HEK293 (cell line): Measurements from ENCODE around the gene PKN1.

ENCODE experiments used
- CTCF ChIA-PET: fragments of 350-600 bp; formaldehyde crosslinking; extraction: SDS; loops from one replicate; lab custom pipeline; 2021; ENCODE audit warnings: antibody characterized with exemption; lab: Yijun Ruan, JAX
- POLR2A ChIA-PET: fragments of 300-600 bp; formaldehyde crosslinking; extraction: SDS; loops from one replicate; lab custom pipeline; 2020; ENCODE audit warnings: antibody characterized with exemption, inconsistent platforms; lab: Yijun Ruan, JAX
- H3K27ac ChIP-seq: fragments of 200-500 bp; sonication (Bioruptor generic); 2 replicates; pipeline ENCODE4 v1.5.1; 2014; ENCODE audit warnings: low read depth, low read length, control low read depth, inconsistent platforms; ENCODE audit errors: extremely low read depth
- H3K36me3 ChIP-seq, 2 experiments: fragments of 200-500 bp in 1 of 2; sonication (Bioruptor generic) in 1 of 2; 1 replicate in 1 of 2; 2 replicates in 1 of 2; pipeline ENCODE4 v1.5.1; 2014 to 2017; ENCODE audit warnings: inconsistent platforms in 2 of 2, low read length in 2 of 2; ENCODE audit not compliant: control insufficient read depth in 2 of 2, insufficient read depth in 1 of 2
- H3K4me1 ChIP-seq: fragments of 200-500 bp; sonication (Bioruptor generic); 2 replicates; pipeline ENCODE4 v1.5.1; 2014; ENCODE audit warnings: mild to moderate bottlenecking, low read length, inconsistent platforms; ENCODE audit not compliant: control insufficient read depth, insufficient read depth
- H3K4me3 ChIP-seq: 2 replicates; pipeline ENCODE4 v1.5.1; 2011; ENCODE audit warnings: low read depth, mild to moderate bottlenecking, control low read depth, low read length, moderate library complexity
- H3K9me3 ChIP-seq: fragments of 200-500 bp; sonication (Bioruptor generic); 2 replicates; pipeline ENCODE4 v1.5.1; 2014; ENCODE audit warnings: low read depth, low read length, inconsistent platforms; ENCODE audit not compliant: control insufficient read depth, insufficient read depth
- OVOL3 ChIP-seq: fragments of 450-650 bp; formaldehyde crosslinking; IDR thresholded peaks from 2 replicates; pipeline ENCODE4 v1.5.1; 2016; ENCODE audit warnings: missing biosample characterization, missing genetic modification characterization
- RBAK ChIP-seq: fragments of 450-650 bp; formaldehyde crosslinking; IDR thresholded peaks from 2 replicates; pipeline ENCODE4 v1.5.1; 2016; ENCODE audit warnings: missing biosample characterization, missing genetic modification characterization
- REST ChIP-seq: fragments of 450-650 bp; formaldehyde crosslinking; IDR thresholded peaks from 2 replicates; pipeline ENCODE4 v1.5.1; 2016; ENCODE audit warnings: missing biosample characterization, missing genetic modification characterization
- SCRT2 ChIP-seq: fragments of 450-650 bp; formaldehyde crosslinking; IDR thresholded peaks from 2 replicates; pipeline ENCODE4 v1.5.1; 2016; ENCODE audit warnings: missing biosample characterization, missing genetic modification characterization
- SP3 ChIP-seq: fragments of 450-650 bp; formaldehyde crosslinking; IDR thresholded peaks from 2 replicates; pipeline ENCODE4 v1.5.1; 2016; ENCODE audit warnings: missing biosample characterization, missing genetic modification characterization
- ZBTB11 ChIP-seq: fragments of 450-650 bp; formaldehyde crosslinking; conservative IDR thresholded peaks from 2 replicates; pipeline ENCODE4 v1.5.1; 2016; ENCODE audit warnings: low read depth, missing biosample characterization, missing genetic modification characterization
- ZBTB20 ChIP-seq: fragments of 450-650 bp; formaldehyde crosslinking; IDR thresholded peaks from 2 replicates; pipeline ENCODE4 v1.5.1; 2016; ENCODE audit warnings: missing biosample characterization, missing genetic modification characterization
- ZNF112 ChIP-seq: fragments of 450-650 bp; formaldehyde crosslinking; IDR thresholded peaks from 2 replicates; pipeline ENCODE4 v1.5.0; 2017; ENCODE audit warnings: missing biosample characterization, missing genetic modification characterization
- ZNF138 ChIP-seq: fragments of 450-650 bp; formaldehyde crosslinking; IDR thresholded peaks from 2 replicates; pipeline ENCODE4 v1.5.1; 2016; ENCODE audit warnings: missing biosample characterization, missing genetic modification characterization, borderline replicate concordance
- ZNF302 ChIP-seq: fragments of 450-650 bp; formaldehyde crosslinking; IDR thresholded peaks from 2 replicates; pipeline ENCODE4 v1.5.1; 2016; ENCODE audit warnings: missing biosample characterization, missing genetic modification characterization, low read depth
- ZNF335 ChIP-seq: fragments of 450-650 bp; formaldehyde crosslinking; conservative IDR thresholded peaks from 2 replicates; pipeline ENCODE4 v1.5.1; 2016; ENCODE audit warnings: missing biosample characterization, missing genetic modification characterization
- ZNF423 ChIP-seq: fragments of 450-650 bp; formaldehyde crosslinking; IDR thresholded peaks from 2 replicates; pipeline ENCODE4 v1.5.1; 2016; ENCODE audit warnings: missing biosample characterization, missing genetic modification characterization
- ZNF501 ChIP-seq: fragments of 450-650 bp; formaldehyde crosslinking; IDR thresholded peaks from 2 replicates; pipeline ENCODE4 v1.5.1; 2016; ENCODE audit warnings: missing biosample characterization, missing genetic modification characterization
- ZNF530 ChIP-seq: fragments of 450-650 bp; formaldehyde crosslinking; IDR thresholded peaks from 2 replicates; pipeline ENCODE4 v1.5.1; 2016; ENCODE audit warnings: low read depth, missing biosample characterization, missing genetic modification characterization
- ZNF558 ChIP-seq: fragments of 450-650 bp; formaldehyde crosslinking; IDR thresholded peaks from 2 replicates; pipeline ENCODE4 v1.5.1; 2016; ENCODE audit warnings: missing biosample characterization, missing genetic modification characterization
- ZNF600 ChIP-seq: fragments of 450-650 bp; formaldehyde crosslinking; IDR thresholded peaks from 2 replicates; pipeline ENCODE4 v1.5.1; 2016; ENCODE audit warnings: missing biosample characterization, missing genetic modification characterization
- ZNF621 ChIP-seq: fragments of 450-650 bp; formaldehyde crosslinking; IDR thresholded peaks from 2 replicates; pipeline ENCODE4 v1.5.1; 2017; ENCODE audit warnings: missing biosample characterization, missing genetic modification characterization
- ZNF677 ChIP-seq: fragments of 450-650 bp; IDR thresholded peaks from 2 replicates; pipeline ENCODE4 v1.5.0; 2018; ENCODE audit warnings: missing biosample characterization, mild to moderate bottlenecking, missing genetic modification characterization, moderate library complexity
- ZNF768 ChIP-seq: fragments of 450-650 bp; formaldehyde crosslinking; IDR thresholded peaks from 2 replicates; pipeline ENCODE4 v1.5.1; 2018; ENCODE audit warnings: missing biosample characterization, mild to moderate bottlenecking, missing genetic modification characterization
- ZSCAN16 ChIP-seq: fragments of 450-650 bp; formaldehyde crosslinking; IDR thresholded peaks from 2 replicates; pipeline ENCODE4 v1.5.1; 2016; ENCODE audit warnings: missing biosample characterization, missing genetic modification characterization
- TF ChIP-seq, protein P1 (sequence below): fragments of 450-650 bp; formaldehyde crosslinking; IDR thresholded peaks from 2 replicates; pipeline ENCODE4 v1.5.1; 2017; ENCODE audit warnings: missing biosample characterization, missing genetic modification characterization
- TF ChIP-seq, protein P2 (sequence below): fragments of 450-650 bp; formaldehyde crosslinking; IDR thresholded peaks from 2 replicates; pipeline ENCODE4 v1.5.1; 2016; ENCODE audit warnings: missing biosample characterization, missing genetic modification characterization, borderline replicate concordance

PKN1 gene

GRCh38 chr19:14497228-14497921 lies 64.3 kb downstream of the PKN1 start:
- H3K36me3 ChIP-seq = peaks cover 2 to 9% of the 10 kb centered on the region in 2 experiments; a peak in 2 of 3 replicates
- TF ChIP-seq ZNF501 (tag by site-specific recombination) (no peak), ZBTB20 (peak; percentile 85), ZNF112 (tag by site-specific recombination) (no peak), SCRT2 (tag by site-specific recombination) (peak; percentile 36; the same call in 1 of the 2 replicates), ZNF600 (tag by site-specific recombination) (peak; percentile 27; the same call in 1 of the 2 replicates), ZNF558 (tag by site-specific recombination) (no peak), ZSCAN16 (tag by site-specific recombination) (no peak), ZNF138 (tag by site-specific recombination) (no peak), OVOL3 (no peak), RBAK (tag by site-specific recombination) (no peak), REST (tag by site-specific recombination) (peak; percentile 73), ZNF677 (tag by site-specific recombination) (no peak), ZNF302 (no peak)
- TF ChIP-seq, protein P1, sequence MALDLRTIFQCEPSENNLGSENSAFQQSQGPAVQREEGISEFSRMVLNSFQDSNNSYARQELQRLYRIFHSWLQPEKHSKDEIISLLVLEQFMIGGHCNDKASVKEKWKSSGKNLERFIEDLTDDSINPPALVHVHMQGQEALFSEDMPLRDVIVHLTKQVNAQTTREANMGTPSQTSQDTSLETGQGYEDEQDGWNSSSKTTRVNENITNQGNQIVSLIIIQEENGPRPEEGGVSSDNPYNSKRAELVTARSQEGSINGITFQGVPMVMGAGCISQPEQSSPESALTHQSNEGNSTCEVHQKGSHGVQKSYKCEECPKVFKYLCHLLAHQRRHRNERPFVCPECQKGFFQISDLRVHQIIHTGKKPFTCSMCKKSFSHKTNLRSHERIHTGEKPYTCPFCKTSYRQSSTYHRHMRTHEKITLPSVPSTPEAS (tag by site-specific recombination) = no peak
- TF ChIP-seq, all 188 proteins: peak for 4
- ChIA-PET CTCF (interaction anchor here (0.6 to 3.2 kb wide), 4 partner anchors 9 to 41 kb away, joined by 3 to 23 read pairs (median 4); no protein-coding TSS in a partner anchor), POLR2A (interaction anchor here (1.0 to 3.3 kb wide), 4 partner anchors 8 to 20 kb away, joined by 3 to 45 read pairs (median 7); partner anchors contain the start of gene DNAJB1)
- Histone ChIP-seq H3K27ac (no peak overlapping the region), H3K4me3 (no peak overlapping the region), H3K4me1 (no peaks in the 10 kb centered on the region), H3K9me3 (no peaks in the 10 kb centered on the region)

- POLR2A ChIA-PET = interaction anchor here (1.0 kb wide), 1 partner anchor 15 kb away, joined by 3 read pairs; the partner anchor contains the start of gene DNAJB1
- Histone ChIP-seq H3K9me3 (no peaks in the 10 kb centered on the region), H3K4me1 (no peaks in the 10 kb centered on the region), H3K36me3 (no peaks in the 10 kb centered on the region), H3K27ac (no peak overlapping the region), H3K4me3 (no peak overlapping the region)
- CTCF ChIA-PET = interaction anchor here (1.0 to 1.4 kb wide), 3 partner anchors 22 to 54 kb away, joined by 3 read pairs; no protein-coding TSS in a partner anchor
- TF ChIP-seq ZNF335 (tag by site-specific recombination) (peak; percentile 87), ZBTB11 (no peak), ZNF621 (tag by site-specific recombination) (no peak), ZNF558 (tag by site-specific recombination) (no peak), ZNF423 (tag by site-specific recombination) (no peak), SP3 (tag by site-specific recombination) (no peak), ZNF530 (no peak), ZNF768 (tag by site-specific recombination) (0 out of 2 replicates have a peak, but pooled peaks have one; percentile 43)
- TF ChIP-seq, protein P2, sequence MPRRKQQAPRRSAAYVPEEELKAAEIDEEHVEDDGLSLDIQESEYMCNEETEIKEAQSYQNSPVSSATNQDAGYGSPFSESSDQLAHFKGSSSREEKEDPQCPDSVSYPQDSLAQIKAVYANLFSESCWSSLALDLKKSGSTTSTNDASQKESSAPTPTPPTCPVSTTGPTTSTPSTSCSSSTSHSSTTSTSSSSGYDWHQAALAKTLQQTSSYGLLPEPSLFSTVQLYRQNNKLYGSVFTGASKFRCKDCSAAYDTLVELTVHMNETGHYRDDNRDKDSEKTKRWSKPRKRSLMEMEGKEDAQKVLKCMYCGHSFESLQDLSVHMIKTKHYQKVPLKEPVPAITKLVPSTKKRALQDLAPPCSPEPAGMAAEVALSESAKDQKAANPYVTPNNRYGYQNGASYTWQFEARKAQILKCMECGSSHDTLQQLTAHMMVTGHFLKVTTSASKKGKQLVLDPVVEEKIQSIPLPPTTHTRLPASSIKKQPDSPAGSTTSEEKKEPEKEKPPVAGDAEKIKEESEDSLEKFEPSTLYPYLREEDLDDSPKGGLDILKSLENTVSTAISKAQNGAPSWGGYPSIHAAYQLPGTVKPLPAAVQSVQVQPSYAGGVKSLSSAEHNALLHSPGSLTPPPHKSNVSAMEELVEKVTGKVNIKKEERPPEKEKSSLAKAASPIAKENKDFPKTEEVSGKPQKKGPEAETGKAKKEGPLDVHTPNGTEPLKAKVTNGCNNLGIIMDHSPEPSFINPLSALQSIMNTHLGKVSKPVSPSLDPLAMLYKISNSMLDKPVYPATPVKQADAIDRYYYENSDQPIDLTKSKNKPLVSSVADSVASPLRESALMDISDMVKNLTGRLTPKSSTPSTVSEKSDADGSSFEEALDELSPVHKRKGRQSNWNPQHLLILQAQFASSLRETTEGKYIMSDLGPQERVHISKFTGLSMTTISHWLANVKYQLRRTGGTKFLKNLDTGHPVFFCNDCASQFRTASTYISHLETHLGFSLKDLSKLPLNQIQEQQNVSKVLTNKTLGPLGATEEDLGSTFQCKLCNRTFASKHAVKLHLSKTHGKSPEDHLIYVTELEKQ (tag by site-specific recombination) = no peak
Observed at GRCh38 chr19:14502334-14503092, 69.4 kb downstream of the PKN1 start.
